GM12878 (cell line): ENCODE data around the gene C21orf58. TPM values are rescaled to one million over a fixed set of nuclear protein-coding genes. Genes with fewer than 3 reads are reported as not detected.

Source experiments
- ATAC-seq: fragments of 200-7000 bp; cut with Tn5 transposase; 3 replicates; pipeline ENCODE4 v1.9.1; 2020; ENCODE audit warnings: mild to moderate bottlenecking, moderate library complexity
- BruUV-seq: library from RNA; stranded (reverse); fragments of 400-500 nt; replicated peaks from 2 replicates; lab custom pipeline; 2021; lab: Mats Ljungman, UMichigan
- CTCF ChIA-PET: fragments of 300-600 bp; sonication (Branson Sonifier 250); formaldehyde crosslinking; extraction: SDS; loops from one replicate; lab custom pipeline; 2021; ENCODE audit warnings: inconsistent platforms; lab: Yijun Ruan, JAX
- POLR2A ChIA-PET: fragments of 350-600 bp; formaldehyde crosslinking; extraction: SDS; loops from one replicate; lab custom pipeline; 2021; ENCODE audit warnings: inconsistent platforms; lab: Charles Lee
- RAD21 ChIA-PET: fragments of 300-600 bp; sonication (Branson Sonifier 250); formaldehyde crosslinking; loops from one replicate; lab custom pipeline; 2023; ENCODE audit warnings: antibody characterized with exemption; ENCODE audit not compliant: unreplicated experiment; lab: Charles Lee
- SMC1A ChIA-PET: fragments of 300-600 bp; sonication (Branson Sonifier 250); formaldehyde crosslinking; loops from one replicate; lab custom pipeline; 2023; ENCODE audit not compliant: unreplicated experiment, uncharacterized antibody; lab: Charles Lee
- DNase-seq: peaks from one replicate; pipeline ENCODE4 v3.0.0-alpha.2; 2011; ENCODE audit warnings: low read depth, low spot score
- FAIRE-seq: peaks from 3 replicates; lab custom pipeline; 2011; peaks lifted over from hg19 to GRCh38; lab: Jason Lieb, UNC
- H2AFZ ChIP-seq: 2 replicates; pipeline ENCODE4 v1.6.0; 2011; ENCODE audit warnings: low read depth, low read length, control low read depth; ENCODE audit not compliant: control insufficient read depth
- H3K27ac ChIP-seq: 2 replicates; pipeline ENCODE4 v1.5.1; 2011; ENCODE audit warnings: control low read depth; ENCODE audit not compliant: control insufficient read depth, insufficient read depth
- H3K27me3 ChIP-seq, 2 experiments: replicated peaks in 1 of 2; 2 replicates each; pipeline versions ENCODE4 v1.6.0 to v1.6.1; 2011; ENCODE audit warnings: low read length in 1 of 2; ENCODE audit not compliant: control insufficient read depth in 2 of 2, insufficient read depth in 2 of 2
- H3K36me3 ChIP-seq, 2 experiments: 2 replicates each; pipeline ENCODE4 v1.5.1; 2011; ENCODE audit warnings: low read length in 1 of 2; ENCODE audit not compliant: control insufficient read depth in 2 of 2, insufficient read depth in 2 of 2
- H3K4me1 ChIP-seq: 2 replicates; pipeline ENCODE4 v1.6.1; 2011; ENCODE audit warnings: mild to moderate bottlenecking, low read length, moderate library complexity, mixed read lengths; ENCODE audit not compliant: control insufficient read depth, insufficient read depth
- H3K4me2 ChIP-seq: 2 replicates; pipeline ENCODE4 v1.6.0; 2011; ENCODE audit warnings: control low read depth; ENCODE audit not compliant: control insufficient read depth, insufficient read depth
- H3K4me3 ChIP-seq: fragments of 200-600 bp; sonication (generic); 2 replicates; pipeline ENCODE4 v1.5.1; 2016
- H3K79me2 ChIP-seq: 2 replicates; pipeline ENCODE4 v1.6.0; 2011; ENCODE audit warnings: low read length; ENCODE audit not compliant: control insufficient read depth, insufficient read depth
- H3K9ac ChIP-seq: 2 replicates; pipeline ENCODE4 v1.8.0; 2011; ENCODE audit warnings: low read length, control low read depth, mixed read lengths; ENCODE audit not compliant: control insufficient read depth, insufficient read depth
- H3K9me3 ChIP-seq: replicated peaks from 3 replicates; pipeline ENCODE4 v1.5.1; 2011; ENCODE audit warnings: mild to moderate bottlenecking, low read length; ENCODE audit not compliant: control insufficient read depth, insufficient read depth
- H4K20me1 ChIP-seq: 2 replicates; pipeline ENCODE4 v1.6.0; 2011; ENCODE audit not compliant: control insufficient read depth, insufficient read depth
- FOXM1 ChIP-seq: IDR thresholded peaks from 2 replicates; pipeline ENCODE4 v1.6.1; 2012; ENCODE audit warnings: low read depth, mild to moderate bottlenecking, inconsistent platforms, low read length, moderate library complexity
- RAD21 ChIP-seq: IDR thresholded peaks from 2 replicates; pipeline ENCODE4 v1.6.1; 2011; ENCODE audit warnings: mild to moderate bottlenecking, low read depth, low read length, moderate library complexity; ENCODE audit not compliant: insufficient read depth
- TARDBP ChIP-seq: IDR thresholded peaks from 2 replicates; pipeline ENCODE4 v1.6.1; 2016; ENCODE audit warnings: borderline replicate concordance
- WGBS: methylation state at CpG from one replicate; pipeline ENCODE4 v1.1.6; 2016; ENCODE audit warnings: low lambda C conversion rate; ENCODE audit not compliant: insufficient replicate concordance, insufficient coverage; ENCODE audit errors: missing lambda C conversion rate; 5-methylcytosine and 5-hydroxymethylcytosine counted together
- in situ Hi-C: fragments of 300-500 bp; cut with MboI; formaldehyde crosslinking; loops from 9 replicates; pipeline ENCODE4 v1.14.3; 2018; ENCODE audit warnings: mixed read lengths
- intact Hi-C: fragments of 100-400 bp; cut with micrococcal nuclease; formaldehyde crosslinking; loops from one replicate; pipeline ENCODE4 v1.14.2; 2022; ENCODE audit not compliant: unreplicated experiment
- polyA plus RNA-seq, 11 experiments: library from polyadenylated mRNA; depleted of rRNA in 4 of 11; unstranded in 6 of 11; stranded (reverse) in 5 of 11; fragments of >200 nt; fragmentation: Nextera tagmentation in 4 of 11; fragmentation: Illumina TruSeq in 1 of 11; extraction: Ambion mirVana in 4 of 11; extraction: Trizol in 1 of 11; gene quantifications; 1 replicate in 1 of 11; 2 replicates in 10 of 11; pipeline versions ENCODE4 v1.2.1 to v1.2.3, GENCODE V29; 2011 to 2016; ENCODE audit warnings: inconsistent platforms in 2 of 11, missing spikeins in 2 of 11, low read depth in 1 of 11
- total RNA-seq, 4 experiments: library from RNA; depleted of rRNA in 3 of 4; stranded (reverse); fragments of >200 nt in 3 of 4; fragmentation: Illumina TruSeq in 1 of 4; extraction: Trizol in 1 of 4; gene quantifications; 2 replicates each; pipeline versions ENCODE4 v1.2.1 to v1.2.3, GENCODE V29; 2013 to 2021
- TF ChIP-seq, protein P1 (sequence below): fragments of 450-650 bp; IDR thresholded peaks from 2 replicates; pipeline ENCODE4 v1.6.1; 2017; ENCODE audit warnings: borderline replicate concordance
- TF ChIP-seq, protein P2 (sequence below): IDR thresholded peaks from 2 replicates; pipeline ENCODE4 v1.6.1; 2012; ENCODE audit warnings: low read depth, low read length, improper control_type of control experiment

C21orf58 gene
- total and polyA plus RNA-seq, 10 of the 15 experiments (the other 5 are each of a cell fraction or from before 2014, with no cell fraction given): 1.1 to 22.3 (median 11.8) TPM

GRCh38 chr21:46308431-46308830, 15.2 kb downstream of the C21orf58 start:
- SMC1A ChIA-PET: no interaction called here
- H3K9ac ChIP-seq: no peak overlapping the region
- no peaks in the 10 kb centered on the region for H3K9me3 ChIP-seq
- H3K4me1 ChIP-seq: no peaks in the 10 kb centered on the region
- intact Hi-C loops: no loop called here
- TF ChIP-seq, protein P1, sequence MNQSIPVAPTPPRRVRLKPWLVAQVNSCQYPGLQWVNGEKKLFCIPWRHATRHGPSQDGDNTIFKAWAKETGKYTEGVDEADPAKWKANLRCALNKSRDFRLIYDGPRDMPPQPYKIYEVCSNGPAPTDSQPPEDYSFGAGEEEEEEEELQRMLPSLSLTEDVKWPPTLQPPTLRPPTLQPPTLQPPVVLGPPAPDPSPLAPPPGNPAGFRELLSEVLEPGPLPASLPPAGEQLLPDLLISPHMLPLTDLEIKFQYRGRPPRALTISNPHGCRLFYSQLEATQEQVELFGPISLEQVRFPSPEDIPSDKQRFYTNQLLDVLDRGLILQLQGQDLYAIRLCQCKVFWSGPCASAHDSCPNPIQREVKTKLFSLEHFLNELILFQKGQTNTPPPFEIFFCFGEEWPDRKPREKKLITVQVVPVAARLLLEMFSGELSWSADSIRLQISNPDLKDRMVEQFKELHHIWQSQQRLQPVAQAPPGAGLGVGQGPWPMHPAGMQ: no peak
- TF ChIP-seq RAD21: no peak
- no peak for TF ChIP-seq TARDBP
- no peak for TF ChIP-seq FOXM1
- TF ChIP-seq, protein P2, sequence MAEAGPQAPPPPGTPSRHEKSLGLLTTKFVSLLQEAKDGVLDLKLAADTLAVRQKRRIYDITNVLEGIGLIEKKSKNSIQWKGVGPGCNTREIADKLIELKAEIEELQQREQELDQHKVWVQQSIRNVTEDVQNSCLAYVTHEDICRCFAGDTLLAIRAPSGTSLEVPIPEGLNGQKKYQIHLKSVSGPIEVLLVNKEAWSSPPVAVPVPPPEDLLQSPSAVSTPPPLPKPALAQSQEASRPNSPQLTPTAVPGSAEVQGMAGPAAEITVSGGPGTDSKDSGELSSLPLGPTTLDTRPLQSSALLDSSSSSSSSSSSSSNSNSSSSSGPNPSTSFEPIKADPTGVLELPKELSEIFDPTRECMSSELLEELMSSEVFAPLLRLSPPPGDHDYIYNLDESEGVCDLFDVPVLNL: no peak
- TF ChIP-seq, all 136 proteins: peak for 0
- POLR2A ChIA-PET: no interaction called here
- RAD21 ChIA-PET: no interaction called here
- H4K20me1 ChIP-seq: no peaks in the 10 kb centered on the region
- peaks cover 0 to 2% of the 10 kb centered on the region in 2 experiments; a peak in 3 of 4 replicates for H3K36me3 ChIP-seq
- H3K4me2 ChIP-seq: no peak overlapping the region
- in situ Hi-C loops: no loop called here
- no peak overlapping the region for H3K4me3 ChIP-seq
- no peak overlapping the region for H2AFZ ChIP-seq
- no peak overlapping the region for H3K27ac ChIP-seq
- WGBS: 89% methylated on average over 2 of the region's 2 CpGs
- ATAC-seq (no peak), FAIRE-seq (no peak), DNase-seq (no peak)
- no peaks in the 10 kb centered on the region for H3K79me2 ChIP-seq
- CTCF ChIA-PET: no interaction called here
- no TSS peak for BruUV-seq
- no peaks in the 10 kb centered on the region for H3K27me3 ChIP-seq
